Mesenteric fat pad (tissue), 1 donor: ENCODE data around the gene LTF. TPM values are rescaled to one million over a fixed set of nuclear protein-coding genes. Genes with fewer than 3 reads are reported as not detected.
"Not testable (repeated sequence)": the region's sequence is repeated elsewhere in the genome, so short reads cannot be mapped to it uniquely, and the experiment has no call there.

Source experiments
- DNase-seq: peaks from one replicate; pipeline ENCODE4 v3.0.0-alpha.2; 2020; ENCODE audit warnings: low spot score
- total RNA-seq: library from RNA; stranded (reverse); fragmentation: NEBNext Ultra II Directional; extraction: Animal tissue kit (Norgen Biotek cat#: 25700); gene quantifications from one replicate; pipeline ENCODE4 v1.2.1, GENCODE V29; 2021
- donor health status: DM: yes; HTN: yes; CAD: no.

Gene LTF
- total RNA-seq, 1 donor from 2014 or later, result 4.3 TPM

DNA sequence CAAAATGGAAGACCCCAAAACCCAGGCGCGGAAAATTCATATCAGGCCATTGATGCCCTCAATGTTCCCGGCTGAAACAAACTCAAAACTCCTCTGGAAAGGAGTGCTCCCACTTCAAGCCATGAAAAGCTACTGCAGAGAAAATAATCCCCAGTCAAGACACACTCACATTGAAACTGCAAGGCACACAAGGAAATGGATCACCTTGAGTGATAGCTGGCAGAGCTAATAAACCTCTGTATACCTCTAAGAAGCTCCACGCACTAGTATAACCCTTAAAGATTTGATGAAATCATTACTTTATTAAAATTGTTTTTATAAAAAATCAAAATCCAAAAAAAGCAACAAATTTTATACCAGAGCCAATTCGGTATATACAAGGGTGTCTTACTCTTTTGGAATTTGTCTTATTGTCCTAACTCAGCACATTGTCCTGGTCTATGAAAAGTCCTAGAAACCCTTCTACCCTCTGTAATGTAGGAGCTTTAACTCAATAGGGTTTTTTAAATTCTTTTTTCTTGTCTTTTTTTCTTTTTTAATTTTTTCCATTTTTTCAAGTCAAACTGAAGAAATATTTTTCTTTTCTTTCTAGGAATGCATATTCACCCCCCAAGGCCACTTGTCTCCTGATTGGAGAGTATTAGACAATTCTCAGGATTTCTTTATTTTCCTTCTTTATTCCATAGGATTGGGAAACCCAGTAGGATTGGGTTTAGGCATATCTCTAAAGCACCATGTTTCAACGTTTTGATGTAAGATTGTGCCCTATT, 66.3 kb downstream of the LTF start:
- no peak for DNase-seq

DNA sequence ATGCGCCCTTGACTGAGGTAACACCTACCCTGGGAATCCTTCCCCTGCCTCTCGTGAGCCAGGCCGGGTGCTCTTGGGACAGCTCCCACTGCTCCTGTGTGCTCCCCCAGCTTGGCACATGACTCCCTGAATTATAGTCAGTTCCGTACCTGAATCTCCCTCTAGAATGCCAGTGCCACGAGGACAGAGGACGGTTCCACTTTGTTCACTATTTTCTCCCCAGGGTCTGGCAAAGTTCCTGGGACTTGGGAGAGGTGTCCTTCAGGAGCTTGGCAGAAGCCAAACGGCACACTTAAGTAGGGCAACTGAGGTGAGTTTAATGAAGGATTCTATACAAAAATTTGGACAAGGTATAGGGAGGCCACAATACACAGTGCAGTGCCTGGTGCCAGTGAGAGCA, 67.6 kb downstream of the LTF start:
- no peak for DNase-seq

DNA sequence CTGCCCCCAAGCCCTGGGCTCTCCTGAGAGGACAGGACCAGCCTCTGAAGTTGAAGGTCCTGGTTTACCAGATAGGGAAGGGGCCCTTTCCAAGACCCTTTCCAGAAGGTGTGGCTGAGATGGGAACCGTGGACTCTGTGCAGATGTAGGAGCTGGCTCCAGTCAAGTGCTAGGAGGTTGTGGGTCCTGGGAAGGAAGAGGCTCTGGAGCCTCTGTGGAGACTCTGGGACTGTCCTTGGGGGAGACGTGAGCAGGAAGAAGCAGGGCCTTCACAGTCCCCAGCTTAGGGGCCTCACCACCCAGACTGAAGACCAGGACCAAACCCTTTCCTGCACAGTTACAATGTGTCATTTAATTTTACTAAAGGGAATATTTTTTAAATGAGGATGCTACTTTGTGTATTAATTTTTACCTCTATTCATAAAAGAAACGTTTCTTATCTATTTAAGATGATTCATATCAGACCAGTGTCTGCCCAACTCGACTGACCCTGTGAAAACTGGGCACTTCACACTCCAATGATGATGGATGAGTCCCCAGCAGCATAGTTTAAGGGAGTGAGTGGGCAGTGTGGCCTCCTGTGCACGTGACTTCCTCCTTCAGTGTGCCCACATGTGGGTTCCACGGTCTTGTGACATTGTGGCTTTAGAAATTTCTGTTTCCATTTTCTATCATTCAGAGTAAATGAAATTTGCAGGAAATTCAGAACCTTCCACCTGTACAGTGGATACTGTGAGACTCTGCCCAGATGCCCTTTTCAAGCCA, 68.8 kb downstream of the LTF start:
- DNase-seq, result no peak

DNA sequence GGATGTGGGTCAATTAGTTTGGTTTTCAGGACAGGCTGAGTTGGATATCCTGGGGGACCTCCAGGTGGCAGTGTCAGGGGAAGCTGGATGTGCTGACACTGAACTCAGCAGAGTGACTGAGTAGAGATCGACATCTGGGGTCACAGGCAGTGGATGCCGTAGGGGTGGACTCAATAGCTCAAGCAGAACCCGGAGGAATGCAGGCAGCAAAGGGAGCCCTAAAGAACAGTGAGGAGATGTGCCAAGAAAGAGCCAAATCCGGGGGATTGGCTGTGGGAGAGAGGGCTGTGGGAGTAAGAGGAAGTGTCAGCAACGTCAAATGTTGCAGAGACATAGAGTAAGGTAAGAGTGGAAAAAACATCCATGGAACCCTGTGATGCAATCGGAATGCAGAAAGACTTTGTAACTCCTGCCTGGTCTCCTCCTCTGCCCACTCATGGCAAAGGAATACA, 69.5 kb downstream of the LTF start:
- DNase-seq, result no peak

DNA sequence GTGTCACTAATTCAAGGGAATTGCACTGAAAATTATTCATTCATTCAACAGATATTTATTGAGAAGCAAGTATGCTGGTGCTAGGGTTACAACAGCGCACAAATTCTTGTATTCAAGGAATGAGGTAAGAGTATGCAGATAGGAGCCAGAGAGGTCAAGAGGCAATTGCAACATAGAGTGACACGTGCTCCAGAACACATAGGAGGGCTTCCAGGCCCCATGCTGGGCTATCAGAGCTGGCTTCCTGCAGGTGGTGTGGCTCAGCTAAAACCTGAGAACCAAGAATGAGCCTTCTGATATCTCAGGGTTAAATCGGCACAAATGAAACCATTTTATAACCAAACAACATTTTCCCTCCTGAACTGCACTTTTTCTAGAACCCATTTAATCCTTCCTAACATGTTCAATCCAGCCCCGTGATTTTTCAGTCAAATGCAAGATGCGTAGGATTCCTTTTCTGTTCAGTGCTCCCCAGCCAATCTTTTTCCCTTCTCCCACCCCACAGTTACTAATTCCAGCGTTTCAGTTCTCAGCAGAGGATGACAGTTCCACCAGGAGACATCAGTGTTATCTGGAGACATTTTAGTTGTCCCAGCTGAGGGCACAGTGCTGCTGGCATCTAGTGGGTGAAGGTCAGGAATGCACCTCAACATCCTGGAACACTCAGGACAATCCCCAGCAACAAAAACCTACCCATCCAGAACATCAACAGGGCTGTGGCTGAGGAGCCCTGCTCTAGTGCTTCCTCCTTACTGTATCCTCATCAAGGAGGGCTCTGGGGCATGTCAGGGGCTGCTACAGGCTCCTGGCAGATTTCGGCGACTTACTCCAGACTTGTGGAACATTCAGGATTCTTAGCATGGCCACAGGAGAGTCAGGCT, 70.9 kb downstream of the LTF start:
- no peak for DNase-seq

DNA sequence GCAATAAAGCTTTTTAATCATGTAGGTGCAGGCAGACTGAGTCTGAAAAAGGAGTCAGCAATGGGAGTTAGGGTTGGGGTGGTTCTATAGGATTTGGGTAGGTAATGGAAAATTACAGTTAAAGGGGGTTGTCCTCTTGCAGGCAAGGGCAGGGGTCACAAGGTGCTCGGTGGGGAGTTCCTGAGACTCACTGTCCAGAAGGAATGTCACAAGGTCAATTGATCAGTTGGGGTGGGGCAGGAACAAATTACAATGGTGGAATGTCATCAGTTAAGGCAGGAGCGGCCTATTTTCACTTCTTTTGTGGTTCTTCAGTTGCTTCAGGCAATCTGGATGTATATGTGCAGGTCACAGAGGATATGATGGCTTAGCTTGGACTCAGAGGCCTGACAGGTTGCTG, 71.7 kb downstream of the LTF start:
- DNase-seq, result no peak

DNA sequence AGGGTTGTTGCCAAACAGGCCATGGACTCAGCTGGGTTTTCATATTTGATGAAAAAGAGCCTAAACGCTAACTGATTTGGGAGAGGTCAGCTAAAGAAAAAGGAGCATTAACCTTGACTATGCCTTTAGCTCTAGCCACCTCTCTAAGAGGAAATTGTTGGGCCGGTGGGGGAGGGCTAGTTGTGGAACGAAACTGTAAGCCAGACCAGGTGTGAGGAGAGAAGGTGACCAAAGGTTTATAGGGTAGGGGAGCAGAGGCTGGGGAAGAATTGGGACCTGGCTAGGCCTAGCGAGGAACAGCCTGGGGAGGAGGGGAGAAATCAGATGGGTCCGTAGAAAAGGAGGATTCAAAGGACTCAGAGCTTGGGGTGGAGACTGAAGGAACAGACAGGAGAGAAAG, 73.2 kb downstream of the LTF start:
- DNase-seq, result not testable (repeated sequence)

DNA sequence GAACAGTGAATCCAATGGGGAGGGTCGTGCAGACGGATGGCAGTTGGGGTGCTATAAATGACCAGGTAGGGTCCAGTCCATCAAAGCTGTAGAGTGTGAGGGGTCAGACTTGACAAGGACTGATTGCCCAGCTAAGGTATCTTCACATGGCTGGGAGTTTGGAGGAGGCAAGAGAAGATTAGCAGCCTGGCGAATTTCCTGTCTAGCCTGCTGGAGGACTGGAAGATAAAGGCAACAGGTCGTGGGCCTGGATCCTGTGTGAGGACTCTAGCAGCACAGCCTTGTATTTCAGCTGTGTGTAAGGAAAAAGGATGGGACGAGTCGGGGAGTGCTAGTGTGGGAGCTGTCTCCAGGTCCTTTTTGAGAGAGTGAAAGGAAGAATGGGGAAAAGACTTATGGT, 75.4 kb downstream of the LTF start:
- no peak for DNase-seq

DNA sequence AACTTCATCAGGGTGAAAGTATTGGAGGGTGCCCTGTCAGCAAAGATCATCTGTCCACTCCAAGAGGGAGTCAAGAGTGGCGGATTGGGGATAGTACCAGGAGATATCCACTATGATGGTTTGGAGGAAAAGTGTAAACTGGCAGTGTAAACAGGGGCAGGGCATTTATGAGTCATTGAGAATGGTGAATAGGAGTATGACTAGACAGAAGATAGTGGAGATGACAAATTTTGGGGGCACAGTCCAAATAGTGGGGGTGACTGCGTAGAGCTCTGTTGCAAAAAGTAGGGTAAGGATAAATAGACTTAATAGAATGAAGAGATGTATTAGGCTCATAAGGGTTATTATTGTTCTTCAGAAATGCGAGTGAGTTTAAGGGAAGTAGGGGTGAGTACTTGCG, 75.9 kb downstream of the LTF start:
- not testable (repeated sequence) for DNase-seq

DNA sequence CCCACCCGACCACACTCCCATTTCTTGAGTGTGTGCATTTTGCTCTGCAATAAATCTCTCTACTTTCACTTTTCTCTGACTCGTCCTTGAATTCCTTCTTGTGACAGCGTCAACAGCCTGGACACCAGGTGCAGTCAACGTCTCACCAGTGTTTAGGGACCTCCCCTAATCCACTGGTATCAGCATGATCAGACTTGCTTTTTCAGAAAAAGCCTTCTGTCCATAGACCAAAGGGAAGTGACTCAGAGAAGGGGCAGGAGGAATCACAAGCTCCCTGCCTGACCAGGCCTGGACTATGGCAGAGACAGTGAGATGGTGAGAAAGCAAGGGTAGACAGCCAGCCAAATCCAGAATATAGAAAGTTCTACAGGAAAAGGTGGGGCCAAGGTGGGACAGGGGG, 78.5 kb downstream of the LTF start:
- DNase-seq, result no peak

Other genes starting within 250 kb of the LTF start
- not detected for gene CCR3, start 222.4 kb downstream of the LTF start, total RNA-seq
- 3.3 TPM for gene CCR2, start 110.8 kb downstream of the LTF start, total RNA-seq
- 1.7 TPM for gene CCR5, start 94.0 kb downstream of the LTF start, total RNA-seq
- gene CCRL2, start 57.6 kb downstream of the LTF start, total RNA-seq, result 8.8 TPM
- not detected for gene RTP3, start 33.1 kb upstream of the LTF start, total RNA-seq
- gene LRRC2, start 101.4 kb upstream of the LTF start, total RNA-seq, result 2.1 TPM
- not detected for gene FAM240A, start 147.6 kb upstream of the LTF start, total RNA-seq
- 8.4 TPM for gene ALS2CL, start 228.8 kb upstream of the LTF start, total RNA-seq
- gene TMIE, start 236.5 kb upstream of the LTF start, total RNA-seq, result 0.19 TPM